ENCODE measurements around the gene STAC3.

The STAC3 gene

DNA sequence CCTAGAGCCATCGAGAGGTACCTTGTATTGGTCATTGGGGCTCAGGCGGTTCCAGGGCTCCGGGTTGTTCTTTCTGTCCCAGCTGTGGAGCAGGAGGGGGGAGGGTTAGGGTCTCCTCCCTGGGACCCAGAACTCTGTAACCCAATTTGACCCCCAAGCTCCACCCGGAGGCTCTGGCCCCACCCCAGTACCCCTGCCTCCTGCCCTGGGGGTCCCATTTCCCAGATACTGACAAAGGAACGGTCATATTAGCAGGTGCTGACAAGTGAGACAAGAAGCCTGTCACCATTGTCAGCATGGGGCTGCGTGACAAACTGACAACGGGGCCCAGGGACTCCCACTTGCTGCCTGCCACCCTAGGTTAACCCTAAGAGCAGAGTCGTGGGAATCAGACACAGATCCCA lies 15.3 kb downstream of the STAC3 start:
- DNase-seq = no peak

DNA sequence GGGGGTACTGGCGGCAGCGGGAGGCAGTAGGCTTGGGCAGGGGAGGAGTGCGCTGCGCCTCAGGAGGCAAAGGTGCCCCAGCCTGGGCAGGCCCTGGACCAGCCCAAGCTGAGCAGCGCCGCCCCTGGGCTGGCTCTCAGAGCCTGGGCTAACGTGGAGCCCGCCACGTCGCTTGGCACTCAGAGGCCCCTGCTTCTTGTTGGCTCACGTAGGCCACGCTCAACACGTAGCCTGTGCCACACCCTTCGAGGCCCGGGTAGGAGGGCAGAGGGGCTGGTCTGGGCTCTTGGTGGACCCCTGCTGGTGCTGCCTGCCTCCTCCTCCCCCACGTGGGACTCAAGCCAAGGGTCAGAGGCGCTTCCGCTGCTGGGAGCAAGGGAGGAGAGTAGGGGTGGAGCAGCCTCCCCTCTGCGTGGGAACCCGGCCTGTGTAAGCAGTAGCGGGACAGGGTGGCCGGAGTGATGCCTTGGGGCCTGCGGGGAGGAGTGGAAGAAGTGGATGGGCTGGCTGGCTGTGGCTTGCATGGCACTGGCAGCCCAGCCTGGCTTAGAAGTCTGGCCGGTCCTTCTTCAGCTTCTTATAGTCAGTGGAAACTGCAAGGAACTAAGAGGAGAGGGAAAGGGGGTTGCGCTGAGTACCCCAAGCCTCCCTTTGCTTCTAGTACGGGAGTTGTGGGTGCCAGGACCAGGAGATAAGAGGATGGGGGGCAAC lies 15.8 kb downstream of the STAC3 start:
- DNase-seq = no peak

DNA sequence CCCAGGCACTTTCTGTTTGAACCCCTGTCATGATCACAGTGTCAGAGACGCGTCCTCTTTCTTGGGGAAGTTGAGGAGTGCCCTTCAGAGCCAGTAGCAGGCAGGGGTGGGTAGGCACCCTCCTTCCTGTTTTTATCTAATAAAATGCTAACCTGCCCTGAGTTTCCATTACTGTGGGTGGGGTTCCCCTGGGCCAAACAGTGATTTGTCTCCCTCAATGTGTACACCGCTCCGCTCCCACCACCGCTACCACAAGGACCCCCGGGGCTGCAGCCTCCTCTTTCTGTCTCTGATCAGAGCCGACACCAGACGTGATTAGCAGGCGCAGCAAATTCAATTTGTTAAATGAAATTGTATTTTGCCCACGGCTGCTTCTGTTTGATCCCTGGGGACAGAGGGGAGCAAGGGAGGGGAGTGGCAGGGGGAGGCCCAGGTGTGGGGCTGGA lies 16.4 kb downstream of the STAC3 start:
- DNase-seq = no peak

DNA sequence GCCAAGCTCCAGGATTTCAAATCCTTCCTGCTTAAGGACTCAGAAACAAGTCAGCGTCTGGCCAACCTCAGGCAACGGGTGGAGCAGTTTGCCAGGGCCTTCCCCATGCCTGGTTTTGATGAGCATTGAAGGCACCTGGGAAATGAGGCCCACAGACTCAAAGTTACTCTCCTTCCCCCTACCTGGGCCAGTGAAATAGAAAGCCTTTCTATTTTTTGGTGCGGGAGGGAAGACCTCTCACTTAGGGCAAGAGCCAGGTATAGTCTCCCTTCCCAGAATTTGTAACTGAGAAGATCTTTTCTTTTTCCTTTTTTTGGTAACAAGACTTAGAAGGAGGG lies 16.8 kb downstream of the STAC3 start:
- no peak for DNase-seq

DNA sequence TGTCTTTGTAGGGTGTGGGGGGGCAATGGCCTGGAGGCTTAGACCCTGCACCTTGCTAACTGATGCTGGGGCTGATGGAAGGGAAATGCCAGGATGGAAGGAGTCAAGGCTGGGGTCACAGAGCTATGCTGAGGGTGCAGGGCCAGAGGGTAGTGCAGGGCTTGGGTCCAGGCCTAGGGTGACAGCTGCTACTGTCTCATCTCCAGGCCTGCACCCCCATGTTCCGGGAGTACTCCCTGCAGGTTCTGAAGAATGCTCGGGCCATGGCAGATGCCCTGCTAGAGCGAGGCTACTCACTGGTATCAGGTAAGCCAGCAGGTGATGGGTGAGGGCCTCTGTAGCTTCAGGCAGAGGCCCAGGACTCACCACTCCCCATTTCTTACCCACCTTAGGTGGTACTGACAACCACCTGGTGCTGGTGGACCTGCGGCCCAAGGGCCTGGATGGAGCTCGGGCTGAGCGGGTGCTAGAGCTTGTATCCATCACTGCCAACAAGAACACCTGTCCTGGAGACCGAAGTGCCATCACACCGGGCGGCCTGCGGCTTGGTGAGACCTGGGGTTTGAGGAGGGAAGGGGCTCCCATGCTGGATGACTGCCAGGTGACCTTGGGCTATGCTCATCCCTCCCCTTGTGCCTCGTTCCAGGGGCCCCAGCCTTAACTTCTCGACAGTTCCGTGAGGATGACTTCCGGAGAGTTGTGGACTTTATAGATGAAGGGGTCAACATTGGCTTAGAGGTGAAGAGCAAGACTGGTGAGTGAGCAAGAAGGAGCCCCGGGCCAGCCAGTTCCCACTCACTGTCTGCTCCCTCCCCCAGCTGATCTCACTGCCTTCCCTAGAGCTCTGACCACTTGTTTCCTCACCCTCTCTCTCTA lies 17.4 kb downstream of the STAC3 start:
- no peak for DNase-seq

DNA sequence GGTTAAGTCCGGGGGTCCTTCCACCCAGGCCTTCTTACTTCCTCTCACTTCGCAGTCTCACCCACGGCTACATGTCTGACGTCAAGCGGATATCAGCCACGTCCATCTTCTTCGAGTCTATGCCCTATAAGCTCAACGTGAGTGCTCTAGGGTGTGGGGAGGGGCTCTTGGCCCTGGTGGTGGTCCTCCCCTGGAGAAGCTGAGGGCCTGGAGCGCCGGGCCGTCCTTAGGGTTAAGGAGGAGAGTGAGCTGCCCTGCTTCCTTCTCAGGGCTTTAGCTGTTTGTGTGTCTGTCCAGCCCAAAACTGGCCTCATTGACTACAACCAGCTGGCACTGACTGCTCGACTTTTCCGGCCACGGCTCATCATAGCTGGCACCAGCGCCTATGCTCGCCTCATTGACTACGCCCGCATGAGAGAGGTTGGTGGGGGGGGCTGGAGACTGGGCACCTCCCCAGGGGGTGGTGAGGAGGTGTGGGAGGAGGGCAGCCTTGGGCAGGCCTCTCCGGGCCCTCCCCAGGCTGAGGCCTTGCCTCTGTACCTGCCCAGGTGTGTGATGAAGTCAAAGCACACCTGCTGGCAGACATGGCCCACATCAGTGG lies 18.7 kb downstream of the STAC3 start:
- no peak for DNase-seq

DNA sequence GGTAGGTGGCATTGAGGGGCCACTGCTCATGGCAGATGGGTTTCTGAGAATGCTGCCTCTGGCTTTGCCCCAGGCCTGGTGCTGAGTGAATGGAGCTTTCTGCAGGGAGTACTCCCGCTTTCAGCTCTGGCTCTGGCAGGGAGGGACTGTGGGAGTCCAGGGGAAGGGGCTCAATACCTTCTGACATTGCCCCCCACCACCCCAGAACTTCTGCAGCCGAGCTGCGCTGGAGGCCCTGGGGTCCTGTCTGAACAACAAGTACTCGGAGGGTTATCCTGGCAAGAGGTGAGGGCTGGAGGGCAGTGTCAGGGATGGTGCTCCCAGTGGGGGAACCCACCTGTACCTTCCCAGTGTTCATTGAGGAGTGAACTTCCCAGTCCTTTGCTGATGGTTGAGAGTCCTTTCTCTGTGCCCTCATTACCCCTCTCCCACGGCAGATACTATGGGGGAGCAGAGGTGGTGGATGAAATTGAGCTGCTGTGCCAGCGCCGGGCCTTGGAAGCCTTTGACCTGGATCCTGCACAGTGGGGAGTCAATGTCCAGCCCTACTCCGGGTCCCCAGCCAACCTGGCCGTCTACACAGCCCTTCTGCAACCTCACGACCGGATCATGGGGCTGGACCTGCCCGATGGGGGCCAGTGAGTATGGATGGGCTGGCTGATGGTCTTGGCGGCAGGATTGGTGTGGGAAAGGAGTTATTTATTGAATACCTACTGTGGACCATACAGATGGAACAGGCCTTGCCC lies 19.5 kb downstream of the STAC3 start:
- no peak for DNase-seq

DNA sequence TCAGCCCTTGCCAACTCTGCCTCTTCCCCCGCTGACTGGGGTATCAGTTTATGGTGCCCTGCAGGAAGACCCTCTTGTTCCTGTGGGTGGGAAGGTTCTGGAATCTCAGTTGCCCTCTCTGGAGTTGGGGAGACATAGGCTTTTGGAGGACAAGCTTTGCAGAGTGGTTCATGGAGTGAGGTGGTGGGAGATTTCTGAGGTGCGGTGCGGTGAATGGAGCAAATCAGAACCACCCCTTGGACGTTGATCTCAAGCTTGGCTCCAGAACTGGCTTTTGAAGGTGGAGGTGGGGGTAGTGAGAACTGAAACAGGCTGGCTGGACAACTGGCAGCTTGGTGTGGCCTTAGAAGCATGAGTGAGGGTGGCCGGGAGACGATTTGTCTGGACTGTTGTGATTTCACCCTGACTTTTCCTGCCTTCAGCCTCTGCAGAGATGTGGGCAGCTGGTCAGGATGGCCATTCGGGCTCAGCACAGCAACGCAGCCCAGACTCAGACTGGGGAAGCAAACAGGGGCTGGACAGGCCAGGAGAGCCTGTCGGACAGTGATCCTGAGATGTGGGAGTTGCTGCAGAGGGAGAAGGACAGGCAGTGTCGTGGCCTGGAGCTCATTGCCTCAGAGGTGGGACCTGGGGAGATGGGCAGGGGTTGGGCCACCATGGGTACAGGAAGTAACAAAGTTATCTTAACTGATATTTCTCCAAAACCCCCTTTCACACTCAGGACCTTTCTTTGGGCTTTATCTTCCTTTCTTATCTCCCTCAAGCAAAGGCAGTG lies 20.4 kb downstream of the STAC3 start:
- no peak for DNase-seq

DNA sequence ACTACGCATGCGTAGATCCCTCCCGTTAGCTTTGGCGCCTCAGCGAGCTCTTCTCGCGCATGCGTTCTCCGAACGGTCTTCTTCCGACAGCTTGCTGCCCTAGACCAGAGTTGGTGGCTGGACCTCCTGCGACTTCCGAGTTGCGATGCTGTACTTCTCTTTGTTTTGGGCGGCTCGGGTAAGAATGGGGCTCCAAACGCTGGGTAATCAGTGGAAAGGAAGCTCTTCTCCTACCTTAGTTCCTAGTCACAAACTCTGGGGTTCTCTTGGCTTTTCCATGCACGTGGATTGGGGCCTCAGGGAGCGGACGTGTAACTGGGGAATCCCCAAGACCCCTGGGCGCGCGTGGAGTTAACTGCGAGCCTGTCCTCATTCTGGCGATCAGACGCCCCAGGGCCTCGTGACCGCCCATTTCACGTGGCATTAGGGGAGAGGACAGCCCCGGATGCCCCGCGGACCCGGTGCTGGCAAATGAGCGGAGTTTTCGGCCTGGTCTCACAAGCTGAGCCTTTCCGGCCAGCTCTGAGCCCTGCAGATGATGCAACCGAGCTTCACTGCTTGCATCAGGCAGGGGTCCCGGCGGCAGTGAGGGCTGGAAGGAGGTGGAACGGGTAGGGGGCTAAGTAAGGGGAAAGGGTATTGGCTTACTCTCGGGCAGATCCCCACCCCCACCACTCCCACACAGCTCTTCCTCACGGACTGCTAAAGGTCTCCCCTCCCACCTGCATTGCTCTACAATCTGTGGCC lies 21.2 kb downstream of the STAC3 start, which contains the start of gene SHMT2:
Gene SHMT2 (plus strand): TSS at position 78 of the 747 bp plus-strand sequence. CDS start 68 bp downstream, at position 146.
- DNase-seq = peak; percentile 84 to 95

DNA sequence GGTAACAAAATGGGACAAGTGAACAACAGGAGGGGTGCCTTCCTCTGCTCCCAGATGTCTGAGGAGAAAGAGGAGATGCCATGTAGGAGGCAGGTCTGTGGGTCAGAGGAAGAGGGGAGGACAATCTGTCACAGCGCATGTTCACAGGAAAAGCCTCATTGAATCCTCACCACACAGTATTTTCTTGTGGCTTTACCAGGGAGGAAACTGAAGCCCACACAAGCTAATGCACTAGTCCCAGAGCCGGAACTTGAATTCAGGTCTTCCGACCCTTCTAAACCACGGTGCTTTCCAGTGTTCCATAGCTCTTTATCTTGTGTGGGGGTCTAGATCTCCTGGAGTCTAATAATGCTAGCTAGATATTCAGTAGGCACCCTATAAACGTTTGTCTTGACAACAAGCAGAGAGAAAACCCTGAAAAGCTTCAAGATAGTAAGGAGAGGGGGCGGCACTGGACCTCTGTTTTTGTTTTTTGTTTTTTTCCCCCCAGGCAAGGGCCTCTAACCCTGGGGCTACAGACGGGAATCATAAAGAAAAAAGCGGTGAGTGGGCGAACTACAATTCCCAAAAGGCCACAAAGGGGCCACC lies 21.8 kb downstream of the STAC3 start:
- no peak for DNase-seq

DNA sequence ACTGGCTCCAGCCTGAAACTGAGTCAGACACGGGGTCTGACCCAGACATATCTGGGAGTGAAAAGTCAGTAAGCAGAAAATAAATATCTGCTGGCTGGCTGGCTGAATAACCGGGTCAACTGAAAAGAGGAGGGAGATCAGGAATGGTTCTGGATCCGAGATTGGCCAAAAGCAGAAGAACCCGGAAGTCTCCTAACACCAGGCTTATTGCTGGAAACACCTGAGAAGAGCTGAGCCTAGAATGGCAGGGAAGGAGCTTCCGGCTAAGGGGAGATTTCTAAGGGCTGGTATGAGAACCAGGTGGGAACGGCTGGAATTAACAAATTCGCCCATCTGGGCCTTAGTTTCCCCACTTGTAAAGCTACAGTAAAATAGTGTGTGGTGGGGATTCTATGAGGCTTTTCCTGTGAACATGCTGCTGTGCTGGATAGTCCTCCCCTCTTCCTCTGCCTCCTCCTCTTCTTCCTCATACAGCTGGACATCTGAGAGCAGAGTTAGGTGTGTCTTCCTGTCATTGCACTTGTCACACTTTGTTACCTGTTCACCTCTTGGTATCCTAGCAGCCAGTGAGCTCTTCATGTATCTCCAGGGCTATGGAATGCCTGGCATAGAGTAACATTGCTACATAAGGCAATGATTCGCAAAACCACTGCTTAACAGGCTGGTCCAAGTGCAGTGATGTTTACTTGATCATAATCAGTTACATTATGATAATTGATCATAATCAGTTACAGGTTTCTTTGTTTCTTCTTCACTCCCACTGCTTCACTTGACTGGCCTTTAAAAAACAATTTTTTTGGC lies 23.5 kb downstream of the STAC3 start:
- no peak for DNase-seq

DNA sequence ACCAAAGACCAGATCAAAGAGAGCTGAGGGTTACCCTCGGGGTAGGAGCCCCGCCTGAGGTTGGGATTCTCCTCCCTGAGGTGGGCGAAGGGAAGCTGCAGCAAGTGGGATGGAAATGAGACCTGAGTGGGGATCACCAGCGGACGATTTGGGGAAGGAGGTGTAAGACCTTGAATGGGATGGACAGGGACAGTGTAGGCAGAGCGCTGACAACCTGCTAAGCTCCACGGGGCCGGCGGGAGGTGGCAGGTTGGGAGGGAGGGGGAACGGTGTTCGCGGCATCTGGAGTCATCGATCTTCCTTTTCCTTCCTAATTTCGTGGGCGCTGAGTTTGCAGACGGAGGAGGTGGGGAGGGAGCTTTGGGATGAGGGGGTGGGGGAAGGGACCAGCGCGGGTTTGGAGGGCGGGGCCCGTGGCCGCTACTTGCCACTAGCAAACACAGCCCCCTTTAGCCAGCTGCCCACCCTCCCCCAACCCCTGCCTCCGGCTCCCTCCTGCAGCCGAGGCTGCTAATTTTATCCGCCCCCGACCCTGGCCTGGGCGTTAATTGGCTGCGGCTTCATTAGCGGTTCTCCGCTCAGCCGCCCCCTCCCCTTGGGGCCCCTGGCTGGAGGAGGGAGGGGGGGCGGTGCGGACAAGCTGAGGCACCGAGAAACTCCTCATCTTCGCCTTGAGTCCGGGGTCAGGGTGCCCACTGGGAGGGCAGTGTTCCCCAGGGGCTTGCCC lies 24.2 kb downstream of the STAC3 start:
- DNase-seq = no peak

DNA sequence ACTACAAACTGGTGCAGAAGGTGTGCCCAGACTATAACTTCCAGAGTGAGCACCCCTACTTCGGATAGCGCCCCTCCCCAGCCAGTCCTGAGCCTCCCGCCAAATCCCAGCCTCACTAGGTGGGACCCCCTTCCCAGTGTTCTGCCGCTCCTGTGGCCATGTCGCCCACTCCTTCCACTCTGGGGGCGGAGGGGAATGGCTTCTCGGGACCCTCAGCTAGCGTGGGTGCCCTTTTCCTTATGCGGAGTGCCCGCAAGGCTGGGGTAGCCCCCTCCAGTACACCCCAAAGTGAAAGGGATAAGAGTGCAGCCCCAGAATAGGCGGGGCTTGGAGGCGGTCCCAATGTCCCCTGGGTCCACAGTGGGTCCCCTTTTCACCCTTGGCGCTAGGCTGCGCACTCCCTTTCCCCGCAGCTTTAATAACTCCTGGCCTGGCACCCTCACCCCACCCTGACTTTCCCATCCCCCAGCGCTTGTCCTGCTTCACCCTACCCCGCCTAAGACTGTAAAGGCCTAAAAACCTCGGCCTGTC lies 25.2 kb downstream of the STAC3 start:
- DNase-seq = no peak

DNA sequence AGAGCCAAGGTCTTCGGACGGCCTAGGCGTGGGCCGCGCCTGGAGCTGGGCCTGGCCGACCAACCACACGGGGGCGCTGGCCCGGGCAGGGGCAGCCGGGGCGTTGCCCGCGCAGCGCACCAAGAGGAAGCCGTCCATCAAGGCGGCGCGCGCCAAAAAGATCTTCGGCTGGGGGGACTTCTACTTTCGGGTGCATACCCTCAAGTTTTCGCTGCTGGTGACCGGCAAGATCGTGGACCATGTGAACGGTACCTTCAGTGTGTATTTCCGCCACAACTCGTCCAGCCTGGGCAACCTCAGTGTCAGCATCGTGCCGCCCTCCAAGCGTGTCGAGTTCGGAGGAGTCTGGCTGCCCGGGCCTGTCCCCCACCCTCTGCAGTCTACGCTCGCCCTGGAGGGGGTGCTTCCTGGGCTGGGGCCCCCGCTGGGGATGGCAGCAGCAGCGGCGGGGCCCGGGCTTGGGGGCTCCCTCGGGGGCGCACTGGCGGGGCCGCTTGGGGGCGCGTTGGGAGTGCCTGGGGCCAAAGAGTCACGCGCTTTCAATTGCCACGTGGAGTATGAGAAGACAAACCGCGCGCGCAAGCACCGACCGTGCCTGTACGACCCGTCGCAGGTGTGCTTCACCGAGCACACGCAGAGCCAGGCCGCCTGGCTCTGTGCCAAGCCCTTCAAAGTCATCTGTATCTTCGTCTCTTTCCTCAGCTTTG lies 25.9 kb downstream of the STAC3 start:
- no peak for DNase-seq

DNA sequence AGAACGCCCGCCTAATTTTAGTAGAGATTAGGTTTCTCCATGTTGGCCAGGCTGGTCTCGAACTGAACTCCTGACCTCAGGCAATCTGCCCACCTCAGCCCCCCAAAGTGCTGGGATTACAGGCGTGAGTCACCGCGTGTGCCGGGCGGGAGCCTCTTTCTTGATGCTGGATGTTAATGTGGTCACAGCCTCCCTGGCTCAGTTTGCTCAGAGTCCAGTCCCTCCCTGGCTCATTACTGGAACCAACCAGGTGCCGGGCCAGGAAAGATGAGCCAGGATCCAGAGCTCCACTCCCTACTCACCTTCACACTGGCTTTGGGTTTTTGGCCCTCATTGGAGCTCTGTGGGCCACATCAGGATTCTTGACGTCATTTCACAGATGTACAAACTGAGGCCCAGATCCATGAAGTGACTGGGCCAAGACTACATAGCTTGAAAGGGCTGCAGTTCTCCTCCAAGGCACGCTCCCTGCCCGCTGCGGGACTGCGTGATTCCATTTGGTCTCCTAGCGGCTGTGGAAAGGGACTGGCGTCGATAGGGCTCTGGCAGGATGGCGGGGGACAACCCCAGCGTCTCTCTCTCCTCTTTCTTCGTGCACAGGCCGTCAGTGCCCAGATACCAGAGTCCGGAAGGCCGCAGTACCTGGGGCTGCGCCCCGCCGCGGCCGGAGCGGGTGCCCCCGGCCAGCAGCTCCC lies 26.6 kb downstream of the STAC3 start:
- no peak for DNase-seq

DNA sequence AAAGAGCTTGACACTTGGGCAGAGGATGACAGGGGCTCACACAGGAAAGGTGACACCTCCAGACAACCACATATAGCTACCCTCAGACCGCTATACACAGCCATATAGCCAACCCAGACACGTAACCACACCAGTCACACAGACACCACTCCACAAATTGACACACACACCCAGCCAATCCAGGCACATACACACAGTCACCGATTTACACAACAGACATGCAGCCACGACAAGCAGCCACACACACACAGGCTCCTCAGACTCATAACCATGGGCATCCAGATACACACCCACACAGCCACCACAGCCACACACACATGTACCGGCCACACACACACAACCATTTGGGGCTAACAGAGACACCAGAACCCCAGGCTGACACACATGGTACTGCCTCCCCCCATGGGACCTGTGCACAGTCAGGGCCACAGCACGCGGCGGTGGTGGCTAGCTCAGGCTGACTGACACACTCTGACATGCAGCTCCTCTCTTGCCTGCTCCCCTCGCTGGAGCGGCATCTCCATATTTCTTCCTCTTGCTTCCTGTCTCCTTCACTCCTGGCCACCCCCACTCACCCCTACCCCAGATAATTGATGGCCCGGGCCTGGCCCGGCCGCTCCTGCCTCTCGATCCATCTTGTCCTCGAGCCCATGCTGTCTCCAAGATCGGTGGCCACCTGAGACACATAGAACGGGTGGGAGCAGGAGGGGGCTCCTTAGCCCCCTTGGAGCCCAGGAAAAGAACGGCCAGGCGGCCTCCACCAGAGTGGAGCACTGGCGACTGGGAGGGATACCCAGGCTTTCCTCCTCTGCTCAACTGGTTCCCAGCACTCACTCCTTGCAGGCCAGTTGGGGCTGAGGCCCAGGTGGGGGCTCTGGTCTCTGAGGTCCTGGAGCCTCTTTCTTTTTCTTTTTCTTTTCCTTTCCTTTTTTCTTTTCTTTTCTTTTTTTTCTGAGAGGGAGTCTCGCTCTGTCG lies 27.5 kb downstream of the STAC3 start:
- DNase-seq = no peak

Measured in SW 1271 (cell line).